Esophagus squamous epithelium (tissue), 5 donors: ENCODE data around the gene LRRC61. TPM values are rescaled to one million over a fixed set of nuclear protein-coding genes. Genes with fewer than 3 reads are reported as not detected.
"Not testable (repeated sequence)": the region's sequence is repeated elsewhere in the genome, so short reads cannot be mapped to it uniquely, and the experiment has no call there.

Experiments used
- DNase-seq: peaks from one replicate; lab custom pipeline; 2025; lab: John Stamatoyannopoulos, UW
- H3K27ac ChIP-seq, 4 donors: fragments of 200-600 bp; sonication (generic); one replicate each; pipeline ENCODE4 v1.5.1; 2016 to 2019; ENCODE audit warnings: mild to moderate bottlenecking in 1 of 4
- H3K27me3 ChIP-seq, 4 donors: fragments of 200-600 bp; sonication (generic); 1 replicate in 3 of 4; 2 replicates in 1 of 4; pipeline versions ENCODE4 v1.5.1 to v1.6.0; 2017 to 2021; ENCODE audit warnings: antibody characterized with exemption in 1 of 4
- H3K36me3 ChIP-seq, 3 donors: fragments of 200-600 bp; sonication (generic); one replicate each; pipeline ENCODE4 v1.5.1; 2016 to 2019
- H3K4me1 ChIP-seq, 3 donors: fragments of 200-600 bp; sonication (generic); one replicate each; pipeline ENCODE4 v1.5.1; 2017 to 2019
- H3K4me3 ChIP-seq, 4 donors: fragments of 200-600 bp; sonication (generic); 1 replicate in 3 of 4; 2 replicates in 1 of 4; pipeline ENCODE4 v1.5.1; 2016 to 2019; ENCODE audit warnings: mild to moderate bottlenecking in 2 of 4, moderate library complexity in 1 of 4
- H3K9me3 ChIP-seq, 3 donors: fragments of 200-600 bp; sonication (generic); one replicate each; pipeline ENCODE4 v1.5.1; 2016 to 2019
- POLR2A ChIP-seq, 4 donors: fragments of 450-650 bp; IDR thresholded peaks; one replicate each; pipeline ENCODE4 v1.6.1; 2017; ENCODE audit warnings: antibody characterized with exemption in 4 of 4, mild to moderate bottlenecking in 4 of 4, moderate library complexity in 3 of 4
- WGBS, 2 donors: methylation state at CpG; one replicate each; pipeline ENCODE4 v1.1.5; 2018; 5-methylcytosine and 5-hydroxymethylcytosine counted together
- intact Hi-C: fragments of 100-400 bp; cut with DNase I; formaldehyde crosslinking; loops from one replicate; pipeline ENCODE4 v1.15.0; 2022
- total RNA-seq, 4 donors: library from RNA; depleted of rRNA; stranded (reverse); fragments of >200 nt; gene quantifications; one replicate each; pipeline ENCODE4 v1.1.0, GENCODE V29; 2016
- TF ChIP-seq, protein P1 (sequence below), 6 experiments: fragments of 450-650 bp in 4 of 6; fragments of 200-600 bp in 2 of 6; sonication (generic) in 2 of 6; IDR thresholded peaks; one replicate each; pipeline ENCODE4 v1.5.1; 2016 to 2019; ENCODE audit warnings: antibody characterized with exemption in 6 of 6, mild to moderate bottlenecking in 4 of 6, moderate library complexity in 4 of 6
- donor health status: DM: yes; HTN: yes; CAD: no.

LRRC61 gene
- total RNA-seq, 4 donors from 2014 or later, result 12.1 to 24.5 (median 14.5) TPM

DNA sequence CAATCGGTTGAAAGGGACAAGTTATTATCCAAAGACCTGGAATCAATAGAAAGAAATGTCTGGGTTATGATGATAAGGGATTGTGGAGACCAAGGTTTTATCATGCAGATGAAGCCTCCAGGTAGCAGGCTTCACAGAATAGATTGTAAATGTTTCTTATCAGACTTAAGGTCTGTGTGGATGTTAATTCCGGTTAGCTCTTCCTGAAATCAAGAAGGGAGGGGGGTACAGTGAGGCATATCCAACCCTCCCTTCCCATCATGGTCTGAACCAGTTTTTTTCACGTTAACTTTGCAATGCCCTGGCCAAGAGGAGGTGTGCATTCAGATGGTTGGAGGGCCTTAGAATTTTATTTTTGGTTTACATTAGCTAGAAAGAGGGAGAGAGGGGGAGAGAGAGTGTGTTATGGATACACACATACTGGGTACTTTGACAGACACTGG is 9.8 kb upstream of the LRRC61 start:
- no peak overlapping the region for H3K4me3 ChIP-seq
- intact Hi-C loops, result no loop called here
- H3K4me1 ChIP-seq, result peaks cover 0 to 1% (median 0%) of the 10 kb centered on the region in 3 donors
- WGBS, 2 donors, result 83 to 86% methylated on average over 3 of the region's 3 CpGs
- no peak for TF ChIP-seq POLR2A (IDR thresholded peaks at IDR 0.05)
- TF ChIP-seq, protein P1, sequence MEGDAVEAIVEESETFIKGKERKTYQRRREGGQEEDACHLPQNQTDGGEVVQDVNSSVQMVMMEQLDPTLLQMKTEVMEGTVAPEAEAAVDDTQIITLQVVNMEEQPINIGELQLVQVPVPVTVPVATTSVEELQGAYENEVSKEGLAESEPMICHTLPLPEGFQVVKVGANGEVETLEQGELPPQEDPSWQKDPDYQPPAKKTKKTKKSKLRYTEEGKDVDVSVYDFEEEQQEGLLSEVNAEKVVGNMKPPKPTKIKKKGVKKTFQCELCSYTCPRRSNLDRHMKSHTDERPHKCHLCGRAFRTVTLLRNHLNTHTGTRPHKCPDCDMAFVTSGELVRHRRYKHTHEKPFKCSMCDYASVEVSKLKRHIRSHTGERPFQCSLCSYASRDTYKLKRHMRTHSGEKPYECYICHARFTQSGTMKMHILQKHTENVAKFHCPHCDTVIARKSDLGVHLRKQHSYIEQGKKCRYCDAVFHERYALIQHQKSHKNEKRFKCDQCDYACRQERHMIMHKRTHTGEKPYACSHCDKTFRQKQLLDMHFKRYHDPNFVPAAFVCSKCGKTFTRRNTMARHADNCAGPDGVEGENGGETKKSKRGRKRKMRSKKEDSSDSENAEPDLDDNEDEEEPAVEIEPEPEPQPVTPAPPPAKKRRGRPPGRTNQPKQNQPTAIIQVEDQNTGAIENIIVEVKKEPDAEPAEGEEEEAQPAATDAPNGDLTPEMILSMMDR (IDR thresholded peaks at IDR 0.05), result no peak
- no peak for DNase-seq
- no peaks in the 10 kb centered on the region for H3K27me3 ChIP-seq
- no peaks in the 10 kb centered on the region for H3K36me3 ChIP-seq
- no peak overlapping the region for H3K27ac ChIP-seq
- no peaks in the 10 kb centered on the region for H3K9me3 ChIP-seq

GRCh38 chr7:150313870-150314269 is 9.3 kb upstream of the LRRC61 start:
- Histone ChIP-seq H3K27ac (no peak overlapping the region), H3K36me3 (no peaks in the 10 kb centered on the region), H3K9me3 (no peaks in the 10 kb centered on the region), H3K27me3 (no peaks in the 10 kb centered on the region), H3K4me3 (no peak overlapping the region), H3K4me1 (peaks cover 0 to 6% (median 0%) of the 10 kb centered on the region in 3 donors)
- 93 to 97% methylated on average over 3 to 6 of the region's 6 CpGs for WGBS, 2 donors
- intact Hi-C loops, result no loop called here
- no peak for DNase-seq
- TF ChIP-seq, protein P1 (IDR thresholded peaks at IDR 0.05), result no peak
- TF ChIP-seq POLR2A (IDR thresholded peaks at IDR 0.05), result no peak

GRCh38 chr7:150314639-150315239 is 8.4 kb upstream of the LRRC61 start:
- DNase-seq, result no peak
- WGBS, 2 donors, result 97 to 99% methylated on average over 5 of the region's 5 CpGs
- Histone ChIP-seq H3K27ac (no peak overlapping the region), H3K4me3 (no peak overlapping the region), H3K27me3 (no peaks in the 10 kb centered on the region), H3K9me3 (no peaks in the 10 kb centered on the region), H3K4me1 (peaks cover 0 to 15% (median 0%) of the 10 kb centered on the region in 3 donors), H3K36me3 (no peaks in the 10 kb centered on the region)
- intact Hi-C loops, result no loop called here
- TF ChIP-seq, protein P1 (IDR thresholded peaks at IDR 0.05), result no peak
- no peak for TF ChIP-seq POLR2A (IDR thresholded peaks at IDR 0.05)

DNA sequence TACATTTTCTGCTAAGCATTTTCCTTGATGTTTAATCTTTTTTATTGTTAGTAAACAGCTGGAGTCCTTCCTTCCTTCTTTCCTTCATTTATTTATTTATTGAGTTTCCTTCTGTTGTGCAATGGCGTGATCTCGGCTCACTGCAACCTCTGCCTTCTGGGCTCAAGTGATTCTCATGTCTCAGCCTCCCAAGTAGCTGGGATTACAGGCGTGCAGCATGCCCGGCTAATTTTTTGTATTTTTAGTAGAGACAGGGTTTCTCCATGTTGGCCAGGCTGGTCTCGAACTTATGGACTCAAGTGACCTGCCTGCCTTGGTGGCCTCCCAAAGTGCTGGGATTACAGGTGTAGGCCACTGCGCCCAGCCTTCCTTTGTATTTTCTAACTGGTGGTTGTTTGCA is 6.2 kb upstream of the LRRC61 start:
- peaks cover 8 to 37% (median 10%) of the 10 kb centered on the region in 3 donors for H3K4me1 ChIP-seq
- H3K36me3 ChIP-seq, DNase-seq, H3K4me3 ChIP-seq, H3K9me3 ChIP-seq, H3K27ac ChIP-seq, intact Hi-C loops, H3K27me3 ChIP-seq: not testable (repeated sequence)
- WGBS, 2 donors, result 77 to 85% methylated on average over 6 of the region's 6 CpGs

DNA sequence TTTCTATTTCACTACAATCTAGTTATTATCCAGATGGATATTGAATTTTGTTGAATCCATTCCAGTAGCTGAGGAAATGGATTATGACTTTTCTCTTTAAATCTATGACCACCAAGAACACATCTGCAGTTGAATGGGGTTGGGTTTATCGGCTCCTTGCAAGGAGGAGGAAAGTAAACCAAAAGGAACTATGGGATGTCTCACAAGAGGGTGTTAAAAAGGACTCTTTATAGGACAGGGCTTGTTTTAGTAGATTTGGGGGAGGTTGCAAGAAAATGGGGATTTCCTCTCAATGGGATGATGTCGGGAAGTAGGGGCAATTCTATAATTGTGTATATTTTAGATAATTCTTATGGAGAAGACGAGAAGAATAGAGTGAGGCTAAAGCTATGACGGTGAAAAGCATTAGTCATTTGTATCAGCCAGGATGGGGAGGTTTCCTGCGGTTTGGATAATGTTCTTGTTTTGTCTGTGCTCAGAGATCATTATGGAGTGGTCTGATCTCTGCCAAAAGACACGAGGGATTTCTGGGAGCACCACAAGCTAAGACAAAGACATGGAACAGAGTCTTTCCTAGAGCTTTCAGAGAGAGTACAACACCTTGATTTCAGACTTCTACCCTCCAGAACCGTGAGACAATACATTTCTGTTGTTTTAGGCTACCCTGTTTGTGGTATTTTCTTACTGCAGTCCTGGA is 5.3 kb upstream of the LRRC61 start:
- no peak for TF ChIP-seq POLR2A (IDR thresholded peaks at IDR 0.05)
- TF ChIP-seq, protein P1 (IDR thresholded peaks at IDR 0.05), result no peak
- H3K36me3 ChIP-seq, result no peaks in the 10 kb centered on the region
- WGBS, 2 donors, result 45% methylated on average over 7 of the region's 7 CpGs
- H3K4me1 ChIP-seq, result peaks cover 10 to 46% (median 12%) of the 10 kb centered on the region in 3 donors
- no peaks in the 10 kb centered on the region for H3K9me3 ChIP-seq
- no peak for DNase-seq
- no peak overlapping the region for H3K27ac ChIP-seq
- intact Hi-C loops, result no loop called here
- H3K4me3 ChIP-seq, result no peak overlapping the region
- peaks cover 0 to under 1% (median 0%) of the 10 kb centered on the region in 4 donors for H3K27me3 ChIP-seq
